AG09309 (cell line): ENCODE data around the gene ACBD3.

Experiments
- DNase-seq: peaks from one replicate; pipeline ENCODE4 v3.0.0-alpha.2; 2010; ENCODE audit warnings: low read depth
- H3K4me3 ChIP-seq: 2 replicates; pipeline ENCODE4 v1.5.1; 2011; ENCODE audit warnings: mild to moderate bottlenecking, low read depth, low read length, moderate library complexity; ENCODE audit not compliant: control insufficient read depth
- CTCF ChIP-seq: IDR thresholded peaks from 2 replicates; pipeline ENCODE4 v1.5.1; 2011; ENCODE audit warnings: mild to moderate bottlenecking, low read depth, low read length, inconsistent platforms; ENCODE audit not compliant: insufficient read depth, control insufficient read depth; ENCODE audit errors: missing control alignments

Gene ACBD3

GRCh38 chr1:226135709-226136108, 50.8 kb downstream of the ACBD3 start:
- no peak overlapping the region for H3K4me3 ChIP-seq
- no peak for DNase-seq
- TF ChIP-seq CTCF: no peak

GRCh38 chr1:226135059-226135651, 51.4 kb downstream of the ACBD3 start:
- no peak for TF ChIP-seq CTCF
- no peak for DNase-seq
- H3K4me3 ChIP-seq: no peak overlapping the region

GRCh38 chr1:226134170-226135058, 52.1 kb downstream of the ACBD3 start:
- no peak for DNase-seq
- TF ChIP-seq CTCF: no peak
- H3K4me3 ChIP-seq: no peak overlapping the region

GRCh38 chr1:226133504-226134123, 52.9 kb downstream of the ACBD3 start:
- no peak for TF ChIP-seq CTCF
- H3K4me3 ChIP-seq: no peak overlapping the region
- DNase-seq: no peak

- no peak for TF ChIP-seq CTCF
- no peak overlapping the region for H3K4me3 ChIP-seq
- DNase-seq: no peak
These were observed 53.6 kb downstream of the ACBD3 start for GRCh38 chr1:226132728-226133503.

GRCh38 chr1:226131639-226132038, 54.9 kb downstream of the ACBD3 start:
- DNase-seq: no peak
- no peak overlapping the region for H3K4me3 ChIP-seq
- TF ChIP-seq CTCF: no peak
